ENCODE measurements around the gene SMYD3. TPM values are rescaled to one million over a fixed set of nuclear protein-coding genes. Genes with fewer than 3 reads are reported as not detected.

The SMYD3 gene
- polyA plus RNA-seq, 1 donor from 2014 or later, result 48.6 TPM

- Histone ChIP-seq H3K79me2 (replicated peaks; ENCODE audit: insufficient read depth, low read length) (no peaks in the 10 kb centered on the region), H3K9ac (ENCODE audit: low read length) (no peak overlapping the region), H3F3A (ENCODE audit: insufficient read depth, low read length, poor library complexity, severe bottlenecking) (no peaks in the 10 kb centered on the region), H3K27me3 (ENCODE audit: insufficient read depth, low read depth, low read length) (no peaks in the 10 kb centered on the region), H3K9me2 (ENCODE audit: insufficient read depth, low read length) (no peaks in the 10 kb centered on the region), H2AFZ (ENCODE audit: low read depth, low read length) (no peak overlapping the region), H4K20me1 (ENCODE audit: insufficient read depth) (no peaks in the 10 kb centered on the region), H3K9me3 (ENCODE audit: low read length) (no peaks in the 10 kb centered on the region), H3K36me3 (ENCODE audit: insufficient read depth, low read length) (no peaks in the 10 kb centered on the region), H3K4me3 (ENCODE audit: low read length) (no peak overlapping the region), H3K27ac (ENCODE audit: low read length) (no peak overlapping the region), H3K4me2 (ENCODE audit: low read length) (no peak overlapping the region)
- TF ChIP-seq, protein P1, sequence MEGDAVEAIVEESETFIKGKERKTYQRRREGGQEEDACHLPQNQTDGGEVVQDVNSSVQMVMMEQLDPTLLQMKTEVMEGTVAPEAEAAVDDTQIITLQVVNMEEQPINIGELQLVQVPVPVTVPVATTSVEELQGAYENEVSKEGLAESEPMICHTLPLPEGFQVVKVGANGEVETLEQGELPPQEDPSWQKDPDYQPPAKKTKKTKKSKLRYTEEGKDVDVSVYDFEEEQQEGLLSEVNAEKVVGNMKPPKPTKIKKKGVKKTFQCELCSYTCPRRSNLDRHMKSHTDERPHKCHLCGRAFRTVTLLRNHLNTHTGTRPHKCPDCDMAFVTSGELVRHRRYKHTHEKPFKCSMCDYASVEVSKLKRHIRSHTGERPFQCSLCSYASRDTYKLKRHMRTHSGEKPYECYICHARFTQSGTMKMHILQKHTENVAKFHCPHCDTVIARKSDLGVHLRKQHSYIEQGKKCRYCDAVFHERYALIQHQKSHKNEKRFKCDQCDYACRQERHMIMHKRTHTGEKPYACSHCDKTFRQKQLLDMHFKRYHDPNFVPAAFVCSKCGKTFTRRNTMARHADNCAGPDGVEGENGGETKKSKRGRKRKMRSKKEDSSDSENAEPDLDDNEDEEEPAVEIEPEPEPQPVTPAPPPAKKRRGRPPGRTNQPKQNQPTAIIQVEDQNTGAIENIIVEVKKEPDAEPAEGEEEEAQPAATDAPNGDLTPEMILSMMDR (IDR thresholded peaks at IDR 0.05; ENCODE audit: poor library complexity, severe bottlenecking), result no peak
- TF ChIP-seq POLR2AphosphoS5 (IDR thresholded peaks at IDR 0.05) (no peak), TAF1 (IDR thresholded peaks at IDR 0.05; ENCODE audit: low read depth) (no peak)
These were observed 423.7 kb downstream of the SMYD3 start for GRCh38 chr1:246083416-246083815.

DNA sequence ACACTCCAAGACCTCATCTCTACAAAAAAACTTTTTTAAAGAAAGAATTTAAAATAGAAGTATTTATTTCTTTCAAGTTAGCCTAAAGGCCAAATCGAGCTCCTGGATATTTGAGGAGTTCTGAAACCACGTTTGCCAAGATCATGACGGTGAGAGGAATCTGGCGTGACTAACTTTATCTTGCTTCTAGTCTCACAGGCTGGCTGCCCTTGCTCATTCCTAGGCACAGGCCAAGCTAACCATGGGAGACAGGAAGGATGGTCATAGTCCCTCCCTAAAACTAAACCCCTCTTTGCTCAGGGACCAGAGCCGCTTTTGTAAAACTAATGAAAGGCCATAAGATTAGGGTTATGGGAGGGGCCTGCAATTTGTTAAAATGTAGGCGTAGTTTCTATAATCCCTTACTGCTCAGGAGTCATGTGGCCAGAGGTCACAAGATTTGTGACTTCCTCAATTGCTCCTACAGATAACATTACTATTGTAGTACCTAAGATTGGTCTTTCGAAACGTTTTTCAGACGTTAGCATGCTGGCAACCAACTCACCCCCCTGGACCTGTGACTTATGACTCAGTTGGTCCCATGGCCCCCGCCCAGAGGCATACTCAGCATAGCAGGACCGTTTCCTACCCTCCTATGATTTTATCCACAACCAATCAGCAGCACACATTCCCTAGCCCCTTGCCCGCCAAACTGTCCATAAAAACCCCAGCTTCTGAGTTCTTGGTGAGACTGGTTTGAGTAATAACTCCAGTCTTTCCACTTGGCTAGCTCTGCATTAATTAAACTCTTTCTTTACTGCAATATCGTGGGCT, 425.0 kb downstream of the SMYD3 start:
- Histone ChIP-seq H3K36me3 (ENCODE audit: insufficient read depth, low read length) (no peaks in the 10 kb centered on the region), H3K9ac (ENCODE audit: low read length) (no peak overlapping the region), H3K4me3 (ENCODE audit: low read length) (no peak overlapping the region), H3K27ac (ENCODE audit: low read length) (no peak overlapping the region), H3F3A (ENCODE audit: insufficient read depth, low read length, poor library complexity, severe bottlenecking) (no peaks in the 10 kb centered on the region), H4K20me1 (ENCODE audit: insufficient read depth) (no peaks in the 10 kb centered on the region), H3K27me3 (ENCODE audit: insufficient read depth, low read depth, low read length) (no peaks in the 10 kb centered on the region), H3K4me2 (ENCODE audit: low read length) (no peak overlapping the region), H3K79me2 (replicated peaks; ENCODE audit: insufficient read depth, low read length) (no peaks in the 10 kb centered on the region), H2AFZ (ENCODE audit: low read depth, low read length) (no peak overlapping the region), H3K9me3 (ENCODE audit: low read length) (no peaks in the 10 kb centered on the region), H3K9me2 (ENCODE audit: insufficient read depth, low read length) (no peaks in the 10 kb centered on the region)
- TF ChIP-seq MXI1 (conservative IDR thresholded peaks at IDR 0.05; ENCODE audit: poor library complexity, severe bottlenecking), result no peak
- no peak for TF ChIP-seq RAD21 (conservative IDR thresholded peaks at IDR 0.05)
- no peak for TF ChIP-seq SMC3 (conservative IDR thresholded peaks at IDR 0.05; ENCODE audit: poor library complexity)
- TF ChIP-seq REST (IDR thresholded peaks at IDR 0.05; ENCODE audit: borderline replicate concordance), result no peak
- TF ChIP-seq TAF1 (IDR thresholded peaks at IDR 0.05; ENCODE audit: low read depth), result no peak
- no peak for TF ChIP-seq POLR2AphosphoS5 (IDR thresholded peaks at IDR 0.05)
- TF ChIP-seq EZH2 (IDR thresholded peaks at IDR 0.05; ENCODE audit: borderline replicate concordance, insufficient read depth, low read length, poor library complexity, severe bottlenecking), result no peak
- TF ChIP-seq, protein P1 (IDR thresholded peaks at IDR 0.05; ENCODE audit: poor library complexity, severe bottlenecking), result no peak
- TF ChIP-seq EP300 (conservative IDR thresholded peaks at IDR 0.05; ENCODE audit: poor library complexity, severe bottlenecking), result no peak

All from neural cell (in vitro differentiated cells).